GM23338 (cell line): ENCODE measurements around the gene TIAM1. TPM values are rescaled to one million over a fixed set of nuclear protein-coding genes. Genes with fewer than 3 reads are reported as not detected.

ENCODE experiments used
- ATAC-seq: fragments of 200-7000 bp; cut with Tn5 transposase; 3 replicates; pipeline ENCODE4 v1.9.1; 2020
- DNase-seq: peaks from one replicate; pipeline ENCODE4 v3.0.0-alpha.2; 2015; ENCODE audit warnings: low spot score
- H2AFZ ChIP-seq: fragments of 200-600 bp; sonication (generic); 2 replicates; pipeline ENCODE4 v1.8.0; 2016; ENCODE audit warnings: antibody characterized with exemption, mild to moderate bottlenecking, moderate library complexity
- H3F3A ChIP-seq: fragments of 200-600 bp; sonication (generic); replicated peaks from 2 replicates; pipeline ENCODE4 v1.8.0; 2017; ENCODE audit warnings: antibody characterized with exemption, mixed run types, low read depth
- H3K27ac ChIP-seq: fragments of 200-600 bp; sonication (generic); 2 replicates; pipeline ENCODE4 v1.6.1; 2016; ENCODE audit warnings: low read depth
- H3K27me3 ChIP-seq: fragments of 200-600 bp; sonication (generic); 2 replicates; pipeline ENCODE4 v1.8.0; 2016; ENCODE audit warnings: mild to moderate bottlenecking, mixed run types, moderate library complexity; ENCODE audit not compliant: insufficient read depth
- H3K36me3 ChIP-seq: fragments of 200-600 bp; sonication (generic); 2 replicates; pipeline ENCODE4 v1.8.0; 2016; ENCODE audit warnings: mild to moderate bottlenecking; ENCODE audit not compliant: insufficient read depth
- H3K4me1 ChIP-seq: fragments of 200-600 bp; sonication (generic); 2 replicates; pipeline ENCODE4 v1.8.0; 2016; ENCODE audit warnings: mild to moderate bottlenecking, moderate library complexity; ENCODE audit not compliant: insufficient read depth
- H3K4me2 ChIP-seq: fragments of 200-600 bp; sonication (generic); 2 replicates; pipeline ENCODE4 v1.7.1; 2017; ENCODE audit warnings: mixed run types
- H3K4me3 ChIP-seq: fragments of 200-600 bp; sonication (generic); 2 replicates; pipeline ENCODE4 v1.6.1; 2016; ENCODE audit warnings: mixed run types
- H3K79me2 ChIP-seq: fragments of 200-600 bp; sonication (generic); replicated peaks from 2 replicates; pipeline ENCODE4 v1.8.0; 2017; ENCODE audit warnings: mild to moderate bottlenecking; ENCODE audit not compliant: insufficient read depth
- H3K9me2 ChIP-seq: fragments of 200-600 bp; sonication (generic); 2 replicates; pipeline ENCODE4 v1.8.0; 2017; ENCODE audit not compliant: insufficient read depth
- H4K20me1 ChIP-seq: fragments of 200-600 bp; sonication (generic); replicated peaks from 2 replicates; pipeline ENCODE4 v1.8.0; 2017; ENCODE audit warnings: mild to moderate bottlenecking; ENCODE audit not compliant: insufficient read depth
- H3K27ac Mint-ChIP-seq: 2 replicates; pipeline ENCODE4 v1.8.0; 2020; ENCODE audit warnings: inconsistent platforms, mild to moderate bottlenecking, moderate library complexity, mixed read lengths
- H3K27me3 Mint-ChIP-seq: 3 replicates; pipeline ENCODE4 v1.8.0; 2022; ENCODE audit warnings: low read depth, mild to moderate bottlenecking, moderate library complexity, mixed read lengths, inconsistent platforms; ENCODE audit not compliant: insufficient read depth, poor library complexity
- H3K36me3 Mint-ChIP-seq: 3 replicates; pipeline ENCODE4 v1.8.0; 2021; ENCODE audit warnings: low read depth, mild to moderate bottlenecking, inconsistent platforms, moderate library complexity, mixed read lengths
- H3K4me1 Mint-ChIP-seq: 3 replicates; pipeline ENCODE4 v1.8.0; 2020; ENCODE audit warnings: mild to moderate bottlenecking, inconsistent platforms, mixed read lengths
- H3K4me3 Mint-ChIP-seq: 3 replicates; pipeline ENCODE4 v1.8.0; 2021; ENCODE audit warnings: moderate library complexity, mild to moderate bottlenecking, inconsistent platforms, mixed read lengths
- H3K9me3 Mint-ChIP-seq: 3 replicates; pipeline ENCODE4 v1.8.0; 2020; ENCODE audit warnings: moderate library complexity, mild to moderate bottlenecking, inconsistent platforms, mixed read lengths
- CREB1 ChIP-seq: fragments of 250-450 bp; sonication (Bioruptor Pico); IDR thresholded peaks from 2 replicates; pipeline ENCODE4 v1.5.0; 2020; ENCODE audit warnings: low read depth, mild to moderate bottlenecking, moderate library complexity
- CTCF ChIP-seq, 2 experiments: fragments of 200-600 bp in 1 of 2; sonication (generic) in 1 of 2; conservative IDR thresholded peaks; 2 replicates each; pipeline versions ENCODE4 v1.5.1 to v1.6.1; 2016 to 2017; ENCODE audit warnings: antibody characterized with exemption in 2 of 2, low read depth in 2 of 2, mild to moderate bottlenecking in 2 of 2, moderate library complexity in 1 of 2
- ETS1 ChIP-seq: IDR thresholded peaks from 2 replicates; pipeline ENCODE4 v1.6.1; 2016; ENCODE audit warnings: antibody characterized with exemption
- REST ChIP-seq: IDR thresholded peaks from one replicate; pipeline ENCODE4 v1.6.1; 2018; ENCODE audit warnings: antibody characterized with exemption; ENCODE audit not compliant: unreplicated experiment
- ZNF462 ChIP-seq: fragments of 250-450 bp; sonication (Bioruptor Pico); IDR thresholded peaks from 2 replicates; pipeline ENCODE4 v1.5.0; 2020; ENCODE audit warnings: mild to moderate bottlenecking, moderate library complexity
- polyA plus RNA-seq: library from polyadenylated mRNA; unstranded; fragments of >200 nt; fragmentation: Nextera tagmentation; extraction: Ambion mirVana; gene quantifications from 2 replicates; pipeline ENCODE4 v1.2.1, GENCODE V29; 2016
- total RNA-seq: library from RNA; depleted of rRNA; stranded (reverse); fragments of >200 nt; shearing (Covaris generic); gene quantifications from 2 replicates; pipeline ENCODE4 v1.2.3, GENCODE V29; 2014

The TIAM1 gene
- total and polyA plus RNA-seq, 2 experiments from 2014 or later, result 18.5 to 20.0 TPM

- Histone ChIP-seq H2AFZ (no peak overlapping the region), H3K9me2 (no peaks in the 10 kb centered on the region; the same call in 1 of the 2 replicates), H3K36me3 (no peaks in the 10 kb centered on the region), H3K4me1 (peaks cover 13% of the 10 kb centered on the region; the same call in 1 of the 2 replicates), H3K27ac (peak overlapping the region; percentile 63; the same call in 1 of the 2 replicates), H3F3A (no peaks in the 10 kb centered on the region), H4K20me1 (no peaks in the 10 kb centered on the region), H3K27me3 (no peaks in the 10 kb centered on the region), H3K79me2 (no peaks in the 10 kb centered on the region), H3K4me3 (no peak overlapping the region), H3K4me2 (0 out of 2 replicates have a peak overlapping the region, but pooled peaks have one; percentile 38)
- 0 out of 2 replicates have a peak overlapping the region, but pooled peaks have one; percentile 37 for H3K27ac Mint-ChIP-seq
- ATAC-seq, result no peak
- H3K36me3 Mint-ChIP-seq, result peaks cover 15% of the 10 kb centered on the region
- peaks cover 7% of the 10 kb centered on the region for H3K27me3 Mint-ChIP-seq
- TF ChIP-seq CTCF (conservative IDR thresholded peaks at IDR 0.05; ENCODE audit: low read depth in 2 of 2) (no peak), REST (no peak)
- H3K4me1 Mint-ChIP-seq, result peaks cover 20% of the 10 kb centered on the region
- DNase-seq, result no peak
- no peak overlapping the region for H3K4me3 Mint-ChIP-seq
- peaks cover 2% of the 10 kb centered on the region; the same call in 2 of the 3 replicates for H3K9me3 Mint-ChIP-seq
Observed at GRCh38 chr21:31145274-31145673, 198.8 kb downstream of the TIAM1 start.

- Histone ChIP-seq H2AFZ (no peak overlapping the region), H3F3A (no peaks in the 10 kb centered on the region), H3K4me3 (no peak overlapping the region), H3K4me1 (peaks cover 13% of the 10 kb centered on the region; the same call in 1 of the 2 replicates), H4K20me1 (no peaks in the 10 kb centered on the region), H3K9me2 (peaks cover 3% of the 10 kb centered on the region; the same call in 1 of the 2 replicates), H3K79me2 (no peaks in the 10 kb centered on the region), H3K27me3 (no peaks in the 10 kb centered on the region), H3K36me3 (no peaks in the 10 kb centered on the region), H3K4me2 (no peak overlapping the region), H3K27ac (no peak overlapping the region)
- no peaks in the 10 kb centered on the region for H3K9me3 Mint-ChIP-seq
- ATAC-seq (no peak), DNase-seq (no peak)
- peaks cover 7% of the 10 kb centered on the region for H3K27me3 Mint-ChIP-seq
- H3K27ac Mint-ChIP-seq, result peak overlapping the region; percentile 86; the same call in 1 of the 2 replicates
- peaks cover 24% of the 10 kb centered on the region for H3K4me1 Mint-ChIP-seq
- H3K36me3 Mint-ChIP-seq, result peaks cover 8% of the 10 kb centered on the region
- no peak overlapping the region for H3K4me3 Mint-ChIP-seq
- TF ChIP-seq CREB1 (CRISPR knock-in tag), result no peak
- TF ChIP-seq ZNF462, result no peak
- TF ChIP-seq ETS1, result no peak
- TF ChIP-seq CTCF (conservative IDR thresholded peaks at IDR 0.05; ENCODE audit: low read depth in 2 of 2), result no peak
Observed at GRCh38 chr21:31143036-31143435, 201.0 kb downstream of the TIAM1 start.
